Liver (tissue), 3 donors: ENCODE measurements around the gene P2RY12.

Experiments
- FOXA1 ChIP-seq: IDR thresholded peaks from 2 replicates; pipeline ENCODE4 v1.6.1; 2016; ENCODE audit warnings: antibody characterized with exemption
- GABPA ChIP-seq, 2 donors: IDR thresholded peaks in 1 of 2; conservative IDR thresholded peaks in 1 of 2; 2 replicates each; pipeline ENCODE4 v1.6.1; 2016; ENCODE audit warnings: antibody characterized with exemption in 2 of 2, mild to moderate bottlenecking in 1 of 2, moderate library complexity in 1 of 2
- JUND ChIP-seq, 2 donors: IDR thresholded peaks; 2 replicates each; pipeline ENCODE4 v1.6.1; 2016; ENCODE audit warnings: antibody characterized with exemption in 2 of 2
- RAD21 ChIP-seq, 2 donors: IDR thresholded peaks; 2 replicates each; pipeline ENCODE4 v1.6.1; 2016; ENCODE audit warnings: antibody characterized with exemption in 2 of 2, mild to moderate bottlenecking in 2 of 2
- SP1 ChIP-seq: IDR thresholded peaks from 2 replicates; pipeline ENCODE4 v1.6.1; 2018; ENCODE audit warnings: antibody characterized with exemption, mild to moderate bottlenecking
- TAF1 ChIP-seq: conservative IDR thresholded peaks from 2 replicates; pipeline ENCODE4 v1.6.1; 2016; ENCODE audit warnings: antibody characterized with exemption, mild to moderate bottlenecking
- YY1 ChIP-seq: IDR thresholded peaks from 2 replicates; pipeline ENCODE4 v1.6.1; 2016; ENCODE audit warnings: antibody characterized with exemption, mild to moderate bottlenecking
- TF ChIP-seq, protein P1 (sequence below): fragments of 150-350 bp; IDR thresholded peaks from 2 replicates; pipeline ENCODE4 v1.5.1; 2017; ENCODE audit warnings: improper control_type of control experiment, low read depth, low read length; ENCODE audit not compliant: missing input control
- TF ChIP-seq, protein P2 (sequence below): IDR thresholded peaks from 2 replicates; pipeline ENCODE4 v1.6.1; 2016; ENCODE audit warnings: antibody characterized with exemption, mild to moderate bottlenecking
- TF ChIP-seq, protein P3 (sequence below): IDR thresholded peaks from 2 replicates; pipeline ENCODE4 v1.6.1; 2016; ENCODE audit warnings: antibody characterized with exemption
- TF ChIP-seq, protein P4 (sequence below): IDR thresholded peaks from 2 replicates; pipeline ENCODE4 v1.6.1; 2016; ENCODE audit warnings: antibody characterized with exemption
- donor health status: healthy.
- donor health status: healthy.

DNA sequence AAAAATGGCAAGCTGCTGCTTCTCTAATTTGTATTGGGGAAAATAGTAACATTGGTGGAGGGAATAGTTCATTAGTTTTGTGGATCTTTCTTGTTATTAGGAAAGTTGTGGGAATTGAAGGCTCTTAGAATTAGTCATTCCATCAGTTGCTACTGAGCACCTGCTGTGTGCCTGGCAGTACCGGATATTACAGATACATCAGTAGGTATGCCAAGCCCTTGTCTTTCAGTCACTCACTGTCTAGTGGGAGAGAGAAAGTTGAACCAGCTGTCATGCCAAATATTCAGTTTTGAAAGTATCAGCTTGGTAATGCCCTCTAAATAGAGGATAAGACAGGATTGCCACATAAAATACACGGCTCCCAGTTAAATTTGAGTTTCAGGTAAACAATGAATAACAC, 43.8 kb upstream of the P2RY12 start:
- TF ChIP-seq GABPA (IDR thresholded peaks at IDR 0.05 in 1 of 2, conservative IDR thresholded peaks at IDR 0.05 in 1 of 2) (no peak), TAF1 (no peak), YY1 (no peak), FOXA1 (no peak), JUND (IDR thresholded peaks at IDR 0.05) (no peak), SP1 (no peak), RAD21 (IDR thresholded peaks at IDR 0.05) (no peak)
- TF ChIP-seq, protein P1, sequence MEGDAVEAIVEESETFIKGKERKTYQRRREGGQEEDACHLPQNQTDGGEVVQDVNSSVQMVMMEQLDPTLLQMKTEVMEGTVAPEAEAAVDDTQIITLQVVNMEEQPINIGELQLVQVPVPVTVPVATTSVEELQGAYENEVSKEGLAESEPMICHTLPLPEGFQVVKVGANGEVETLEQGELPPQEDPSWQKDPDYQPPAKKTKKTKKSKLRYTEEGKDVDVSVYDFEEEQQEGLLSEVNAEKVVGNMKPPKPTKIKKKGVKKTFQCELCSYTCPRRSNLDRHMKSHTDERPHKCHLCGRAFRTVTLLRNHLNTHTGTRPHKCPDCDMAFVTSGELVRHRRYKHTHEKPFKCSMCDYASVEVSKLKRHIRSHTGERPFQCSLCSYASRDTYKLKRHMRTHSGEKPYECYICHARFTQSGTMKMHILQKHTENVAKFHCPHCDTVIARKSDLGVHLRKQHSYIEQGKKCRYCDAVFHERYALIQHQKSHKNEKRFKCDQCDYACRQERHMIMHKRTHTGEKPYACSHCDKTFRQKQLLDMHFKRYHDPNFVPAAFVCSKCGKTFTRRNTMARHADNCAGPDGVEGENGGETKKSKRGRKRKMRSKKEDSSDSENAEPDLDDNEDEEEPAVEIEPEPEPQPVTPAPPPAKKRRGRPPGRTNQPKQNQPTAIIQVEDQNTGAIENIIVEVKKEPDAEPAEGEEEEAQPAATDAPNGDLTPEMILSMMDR: no peak
- TF ChIP-seq, protein P2, sequence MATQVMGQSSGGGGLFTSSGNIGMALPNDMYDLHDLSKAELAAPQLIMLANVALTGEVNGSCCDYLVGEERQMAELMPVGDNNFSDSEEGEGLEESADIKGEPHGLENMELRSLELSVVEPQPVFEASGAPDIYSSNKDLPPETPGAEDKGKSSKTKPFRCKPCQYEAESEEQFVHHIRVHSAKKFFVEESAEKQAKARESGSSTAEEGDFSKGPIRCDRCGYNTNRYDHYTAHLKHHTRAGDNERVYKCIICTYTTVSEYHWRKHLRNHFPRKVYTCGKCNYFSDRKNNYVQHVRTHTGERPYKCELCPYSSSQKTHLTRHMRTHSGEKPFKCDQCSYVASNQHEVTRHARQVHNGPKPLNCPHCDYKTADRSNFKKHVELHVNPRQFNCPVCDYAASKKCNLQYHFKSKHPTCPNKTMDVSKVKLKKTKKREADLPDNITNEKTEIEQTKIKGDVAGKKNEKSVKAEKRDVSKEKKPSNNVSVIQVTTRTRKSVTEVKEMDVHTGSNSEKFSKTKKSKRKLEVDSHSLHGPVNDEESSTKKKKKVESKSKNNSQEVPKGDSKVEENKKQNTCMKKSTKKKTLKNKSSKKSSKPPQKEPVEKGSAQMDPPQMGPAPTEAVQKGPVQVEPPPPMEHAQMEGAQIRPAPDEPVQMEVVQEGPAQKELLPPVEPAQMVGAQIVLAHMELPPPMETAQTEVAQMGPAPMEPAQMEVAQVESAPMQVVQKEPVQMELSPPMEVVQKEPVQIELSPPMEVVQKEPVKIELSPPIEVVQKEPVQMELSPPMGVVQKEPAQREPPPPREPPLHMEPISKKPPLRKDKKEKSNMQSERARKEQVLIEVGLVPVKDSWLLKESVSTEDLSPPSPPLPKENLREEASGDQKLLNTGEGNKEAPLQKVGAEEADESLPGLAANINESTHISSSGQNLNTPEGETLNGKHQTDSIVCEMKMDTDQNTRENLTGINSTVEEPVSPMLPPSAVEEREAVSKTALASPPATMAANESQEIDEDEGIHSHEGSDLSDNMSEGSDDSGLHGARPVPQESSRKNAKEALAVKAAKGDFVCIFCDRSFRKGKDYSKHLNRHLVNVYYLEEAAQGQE: no peak
- TF ChIP-seq, protein P3, sequence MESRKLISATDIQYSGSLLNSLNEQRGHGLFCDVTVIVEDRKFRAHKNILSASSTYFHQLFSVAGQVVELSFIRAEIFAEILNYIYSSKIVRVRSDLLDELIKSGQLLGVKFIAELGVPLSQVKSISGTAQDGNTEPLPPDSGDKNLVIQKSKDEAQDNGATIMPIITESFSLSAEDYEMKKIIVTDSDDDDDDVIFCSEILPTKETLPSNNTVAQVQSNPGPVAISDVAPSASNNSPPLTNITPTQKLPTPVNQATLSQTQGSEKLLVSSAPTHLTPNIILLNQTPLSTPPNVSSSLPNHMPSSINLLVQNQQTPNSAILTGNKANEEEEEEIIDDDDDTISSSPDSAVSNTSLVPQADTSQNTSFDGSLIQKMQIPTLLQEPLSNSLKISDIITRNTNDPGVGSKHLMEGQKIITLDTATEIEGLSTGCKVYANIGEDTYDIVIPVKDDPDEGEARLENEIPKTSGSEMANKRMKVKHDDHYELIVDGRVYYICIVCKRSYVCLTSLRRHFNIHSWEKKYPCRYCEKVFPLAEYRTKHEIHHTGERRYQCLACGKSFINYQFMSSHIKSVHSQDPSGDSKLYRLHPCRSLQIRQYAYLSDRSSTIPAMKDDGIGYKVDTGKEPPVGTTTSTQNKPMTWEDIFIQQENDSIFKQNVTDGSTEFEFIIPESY: no peak
- TF ChIP-seq, protein P4, sequence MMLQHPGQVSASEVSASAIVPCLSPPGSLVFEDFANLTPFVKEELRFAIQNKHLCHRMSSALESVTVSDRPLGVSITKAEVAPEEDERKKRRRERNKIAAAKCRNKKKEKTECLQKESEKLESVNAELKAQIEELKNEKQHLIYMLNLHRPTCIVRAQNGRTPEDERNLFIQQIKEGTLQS: no peak
